RWPE1 (cell line): ENCODE measurements around the gene GREB1L.
"Not testable (repeated sequence)": the region's sequence is repeated elsewhere in the genome, so short reads cannot be mapped to it uniquely, and the experiment has no call there.

Source experiments
- CTCF ChIA-PET: fragments of 350-600 bp; sonication (Branson Sonifier 250); formaldehyde crosslinking; extraction: SDS; loops from one replicate; lab custom pipeline; 2021; lab: Yijun Ruan, JAX
- POLR2A ChIA-PET: fragments of 400-600 bp; formaldehyde crosslinking; extraction: SDS; loops from one replicate; lab custom pipeline; 2020; ENCODE audit warnings: antibody characterized with exemption; ENCODE audit not compliant: low non-redundant PET; lab: Yijun Ruan, JAX
- DNase-seq: peaks from one replicate; pipeline ENCODE4 v3.0.0; 2012; ENCODE audit warnings: low spot score
- H3K27ac ChIP-seq: fragments of 450-650 bp; 2 replicates; pipeline ENCODE4 v1.5.1; 2017
- CTCF ChIP-seq: fragments of 450-650 bp; conservative IDR thresholded peaks from 2 replicates; pipeline ENCODE4 v1.5.1; 2017; ENCODE audit warnings: low read depth, mild to moderate bottlenecking

GREB1L gene

GRCh38 chr18:21366896-21367295, 124.9 kb downstream of the GREB1L start:
- no peak overlapping the region for H3K27ac ChIP-seq
- CTCF ChIA-PET: no interaction called here
- no peak for DNase-seq
- POLR2A ChIA-PET: no interaction called here
- no peak for TF ChIP-seq CTCF

- ChIA-PET POLR2A (no interaction called here), CTCF (no interaction called here)
- TF ChIP-seq CTCF: no peak
- no peak for DNase-seq
- no peak overlapping the region for H3K27ac ChIP-seq
Measured at GRCh38 chr18:21369146-21369545, 127.1 kb downstream of the GREB1L start.

GRCh38 chr18:21369597-21369996, 127.6 kb downstream of the GREB1L start:
- DNase-seq, H3K27ac ChIP-seq, POLR2A ChIA-PET, CTCF ChIA-PET: not testable (repeated sequence)

- POLR2A ChIA-PET: no interaction called here
- CTCF ChIA-PET: no interaction called here
- TF ChIP-seq CTCF: no peak
- no peak for DNase-seq
- no peak overlapping the region for H3K27ac ChIP-seq
Measured at GRCh38 chr18:21383031-21383430, 141.0 kb downstream of the GREB1L start.

- CTCF ChIA-PET: interaction anchor here (1.1 to 1.4 kb wide), 2 partner anchors 11 to 58 kb away, joined by 3 to 4 read pairs; no protein-coding TSS in a partner anchor
- POLR2A ChIA-PET: no interaction called here
- TF ChIP-seq CTCF: no peak
- no peak for DNase-seq
- H3K27ac ChIP-seq: no peak overlapping the region
Measured at GRCh38 chr18:21386523-21387240, 144.7 kb downstream of the GREB1L start.

GRCh38 chr18:21387886-21388285, 145.9 kb downstream of the GREB1L start:
- ChIA-PET POLR2A (no interaction called here), CTCF (no interaction called here)
- no peak for TF ChIP-seq CTCF

GRCh38 chr18:21389283-21389682, 147.3 kb downstream of the GREB1L start:
- TF ChIP-seq CTCF: no peak
- POLR2A ChIA-PET: no interaction called here
- DNase-seq: no peak
- CTCF ChIA-PET: no interaction called here
- H3K27ac ChIP-seq: no peak overlapping the region

More at GRCh38 chr18:21387886-21388285, 145.9 kb downstream of the GREB1L start:
- no peak overlapping the region for H3K27ac ChIP-seq
- DNase-seq: no peak
